Prostate gland (tissue), 2 donors: Measurements from ENCODE around the gene USP34. TPM values are rescaled to one million over a fixed set of nuclear protein-coding genes. Genes with fewer than 3 reads are reported as not detected.

Experiments
- DNase-seq: peaks from one replicate; pipeline ENCODE4 v3.0.0-alpha.2; 2019; ENCODE audit warnings: low spot score
- H3K27ac ChIP-seq, 2 donors: fragments of 200-600 bp; sonication (generic); 2 replicates each; pipeline ENCODE4 v1.5.1; 2017 to 2019
- H3K27me3 ChIP-seq: fragments of 200-600 bp; sonication (generic); replicated peaks from 2 replicates; pipeline ENCODE4 v1.5.1; 2019; ENCODE audit not compliant: insufficient read depth
- H3K36me3 ChIP-seq, 2 donors: fragments of 200-600 bp; sonication (generic); 1 replicate in 1 of 2; 2 replicates in 1 of 2; pipeline versions ENCODE4 v1.5.1 to v1.8.1; 2017 to 2019
- H3K4me1 ChIP-seq: fragments of 200-600 bp; sonication (generic); replicated peaks from 2 replicates; pipeline ENCODE4 v1.5.1; 2019
- H3K4me3 ChIP-seq, 2 donors: fragments of 200-600 bp; sonication (generic); 2 replicates each; pipeline ENCODE4 v1.5.1; 2017 to 2019
- H3K9me3 ChIP-seq: fragments of 200-600 bp; sonication (generic); 2 replicates; pipeline ENCODE4 v1.5.1; 2017
- CTCF ChIP-seq, 4 experiments: fragments of 200-600 bp in 2 of 4; fragments of 450-650 bp in 2 of 4; sonication (generic) in 2 of 4; IDR thresholded peaks; 1 replicate in 3 of 4; 2 replicates in 1 of 4; pipeline ENCODE4 v1.5.1; 2016 to 2019; ENCODE audit warnings: antibody characterized with exemption in 4 of 4, mild to moderate bottlenecking in 2 of 4, moderate library complexity in 2 of 4
- POLR2A ChIP-seq: fragments of 450-650 bp; IDR thresholded peaks from one replicate; pipeline ENCODE4 v1.6.1; 2016; ENCODE audit warnings: antibody characterized with exemption, mild to moderate bottlenecking
- POLR2AphosphoS5 ChIP-seq: sonication (generic); formaldehyde crosslinking; IDR thresholded peaks from one replicate; pipeline ENCODE4 v1.6.1; 2017; ENCODE audit warnings: antibody characterized with exemption
- WGBS: methylation state at CpG from one replicate; pipeline ENCODE4 v1.1.5; 2018; 5-methylcytosine and 5-hydroxymethylcytosine counted together
- intact Hi-C: fragments of 100-400 bp; cut with DNase I; formaldehyde crosslinking; loops from one replicate; pipeline ENCODE4 v1.14.2; 2022
- total RNA-seq, 2 donors: library from RNA; depleted of rRNA; stranded (reverse); fragments of >200 nt; gene quantifications; one replicate each; pipeline ENCODE4 v1.1.0, GENCODE V29; 2016

Gene USP34
- total RNA-seq, 2 donors from 2014 or later, result 94.1 to 206 TPM

GRCh38 chr2:61353909-61354308 is 117.0 kb downstream of the USP34 start:
- Histone ChIP-seq H3K9me3 (no peaks in the 10 kb centered on the region), H3K27me3 (no peaks in the 10 kb centered on the region), H3K4me1 (no peaks in the 10 kb centered on the region), H3K36me3 (no peaks in the 10 kb centered on the region), H3K4me3 (no peak overlapping the region), H3K27ac (no peak overlapping the region)
- WGBS, result 98% methylated on average over 6 of the region's 6 CpGs
- no peak for DNase-seq
- no peak for TF ChIP-seq CTCF (IDR thresholded peaks at IDR 0.05)
- no peak for TF ChIP-seq POLR2AphosphoS5
- TF ChIP-seq POLR2A, result no peak
- intact Hi-C loops, result no loop called here

- DNase-seq, result no peak
- Histone ChIP-seq H3K27me3 (no peaks in the 10 kb centered on the region), H3K4me3 (no peak overlapping the region), H3K4me1 (no peaks in the 10 kb centered on the region), H3K27ac (no peak overlapping the region), H3K9me3 (no peaks in the 10 kb centered on the region), H3K36me3 (no peaks in the 10 kb centered on the region)
- TF ChIP-seq POLR2AphosphoS5, result no peak
- TF ChIP-seq POLR2A, result no peak
- TF ChIP-seq CTCF (IDR thresholded peaks at IDR 0.05), result no peak
- 96% methylated on average over 3 of the region's 3 CpGs for WGBS
- intact Hi-C loops, result no loop called here
Observed at GRCh38 chr2:61350777-61351176, 120.1 kb downstream of the USP34 start.

GRCh38 chr2:61343141-61343540 is 127.7 kb downstream of the USP34 start:
- 90% methylated on average over 1 of the region's 1 CpG for WGBS
- no peaks in the 10 kb centered on the region for H3K9me3 ChIP-seq
- TF ChIP-seq POLR2A, result no peak
- TF ChIP-seq CTCF (IDR thresholded peaks at IDR 0.05), result no peak
- TF ChIP-seq POLR2AphosphoS5, result no peak
- H3K27me3 ChIP-seq, result no peaks in the 10 kb centered on the region
- H3K4me3 ChIP-seq, result no peak overlapping the region
- no peaks in the 10 kb centered on the region for H3K36me3 ChIP-seq
- no peaks in the 10 kb centered on the region for H3K4me1 ChIP-seq
- no peak overlapping the region for H3K27ac ChIP-seq
- intact Hi-C loops, result no loop called here
- no peak for DNase-seq

GRCh38 chr2:61340242-61340641 is 130.6 kb downstream of the USP34 start:
- H3K27me3 ChIP-seq, result no peaks in the 10 kb centered on the region
- no peak overlapping the region for H3K27ac ChIP-seq
- no peaks in the 10 kb centered on the region for H3K4me1 ChIP-seq

More at GRCh38 chr2:61340242-61340641, 130.6 kb downstream of the USP34 start:
- H3K4me3 ChIP-seq, result no peak overlapping the region
- H3K36me3 ChIP-seq, result no peaks in the 10 kb centered on the region
- TF ChIP-seq POLR2A (no peak), POLR2AphosphoS5 (no peak), CTCF (IDR thresholded peaks at IDR 0.05) (no peak)
- no peak for DNase-seq
- intact Hi-C loops, result no loop called here
- WGBS, result 99% methylated on average over 2 of the region's 2 CpGs
- no peaks in the 10 kb centered on the region for H3K9me3 ChIP-seq
